OCI-LY7 (cell line): ENCODE measurements around the gene FCHO2. TPM values are rescaled to one million over a fixed set of nuclear protein-coding genes. Genes with fewer than 3 reads are reported as not detected.

Source experiments
- BruUV-seq: library from RNA; stranded (reverse); fragments of 400-500 nt; replicated peaks from 2 replicates; lab custom pipeline; 2021; lab: Mats Ljungman, UMichigan
- CTCF ChIA-PET: fragments of 300-600 bp; sonication (Branson Sonifier 250); formaldehyde crosslinking; loops from one replicate; lab custom pipeline; 2022; ENCODE audit warnings: antibody characterized with exemption; ENCODE audit not compliant: unreplicated experiment; lab: Charles Lee
- POLR2A ChIA-PET: fragments of 300-600 bp; sonication (Branson Sonifier 250); formaldehyde crosslinking; loops from one replicate; lab custom pipeline; 2022; ENCODE audit warnings: antibody characterized with exemption; lab: Charles Lee
- DNase-seq: peaks from one replicate; pipeline ENCODE4 v3.0.0-alpha.2; 2015; ENCODE audit warnings: low spot score
- H2AFZ ChIP-seq: fragments of 200-600 bp; sonication (generic), shearing (Covaris generic); 2 replicates; pipeline ENCODE4 v1.6.1; 2014; ENCODE audit warnings: mild to moderate bottlenecking, antibody characterized with exemption, low read length, moderate library complexity
- H3K27ac ChIP-seq: fragments of 200-600 bp; sonication (generic); 2 replicates; pipeline ENCODE4 v1.5.1; 2014; ENCODE audit warnings: mixed run types, low read depth, mild to moderate bottlenecking, moderate library complexity, low read length, inconsistent platforms; ENCODE audit not compliant: poor library complexity, severe bottlenecking
- H3K36me3 ChIP-seq: fragments of 200-600 bp; sonication (generic); 2 replicates; pipeline ENCODE4 v1.6.1; 2014; ENCODE audit warnings: mild to moderate bottlenecking, antibody characterized with exemption, low read length, moderate library complexity, mixed read lengths; ENCODE audit not compliant: insufficient read depth
- H3K4me1 ChIP-seq: fragments of 200-600 bp; sonication (generic); 2 replicates; pipeline ENCODE4 v1.5.1; 2014; ENCODE audit warnings: mild to moderate bottlenecking, low read length; ENCODE audit not compliant: insufficient read depth, poor library complexity, severe bottlenecking
- H3K4me2 ChIP-seq: fragments of 200-600 bp; sonication (generic); 2 replicates; pipeline ENCODE4 v1.6.1; 2014; ENCODE audit warnings: mild to moderate bottlenecking, low read length
- H3K4me3 ChIP-seq: fragments of 200-600 bp; sonication (generic); 2 replicates; pipeline ENCODE4 v1.5.1; 2014; ENCODE audit warnings: mild to moderate bottlenecking, low read depth, low read length; ENCODE audit not compliant: poor library complexity, severe bottlenecking
- H3K79me2 ChIP-seq: fragments of 200-600 bp; sonication (generic); 2 replicates; pipeline ENCODE4 v1.6.1; 2016; ENCODE audit warnings: low read depth, mild to moderate bottlenecking, low read length, moderate library complexity, mixed read lengths; ENCODE audit not compliant: insufficient read depth
- H3K9me2 ChIP-seq: fragments of 200-600 bp; sonication (generic); 2 replicates; pipeline ENCODE4 v1.6.1; 2016; ENCODE audit warnings: mild to moderate bottlenecking, low read length, mixed read lengths; ENCODE audit not compliant: insufficient read depth
- H3K9me3 ChIP-seq: fragments of 200-600 bp; sonication (generic); 2 replicates; pipeline ENCODE4 v1.6.1; 2014; ENCODE audit warnings: mild to moderate bottlenecking, mixed run types, low read length, mixed read lengths
- H4K20me1 ChIP-seq: fragments of 200-600 bp; sonication (generic); 2 replicates; pipeline ENCODE4 v1.6.1; 2014; ENCODE audit warnings: mild to moderate bottlenecking, antibody characterized with exemption, low read length, moderate library complexity, mixed read lengths; ENCODE audit not compliant: insufficient read depth
- CTCF ChIP-seq: fragments of 200-600 bp; sonication (generic); conservative IDR thresholded peaks from 2 replicates; pipeline ENCODE4 v1.5.1; 2014; ENCODE audit warnings: mild to moderate bottlenecking, antibody characterized with exemption, low read length, moderate library complexity, mixed read lengths
- EZH2phosphoT487 ChIP-seq: fragments of 200-600 bp; sonication (generic); IDR thresholded peaks from 2 replicates; pipeline ENCODE4 v1.6.1; 2018; ENCODE audit warnings: low read depth, borderline replicate concordance, mild to moderate bottlenecking, mixed run types, antibody characterized with exemption, low read length, moderate library complexity, mixed read lengths
- intact Hi-C: fragments of 100-400 bp; cut with micrococcal nuclease; formaldehyde crosslinking; loops from one replicate; pipeline ENCODE4 v1.10.0; 2022; ENCODE audit not compliant: unreplicated experiment
- total RNA-seq, 2 experiments: library from RNA; depleted of rRNA in 1 of 2; stranded (reverse); fragments of >200 nt in 1 of 2; shearing (Covaris generic) in 1 of 2; gene quantifications; 2 replicates each; pipeline ENCODE4 v1.2.3, GENCODE V29; 2014 to 2022

FCHO2 gene
- total RNA-seq, 2 experiments from 2014 or later = 7.2 to 7.8 TPM

- BruUV-seq = no TSS peak
- H3K4me1 ChIP-seq = no peaks in the 10 kb centered on the region
- TF ChIP-seq EZH2phosphoT487 = no peak
- no peak for TF ChIP-seq CTCF
Measured at GRCh38 chr5:73115399-73116051, 159.7 kb downstream of the FCHO2 start.

GRCh38 chr5:73116506-73116905 is 160.7 kb downstream of the FCHO2 start:
- H3K4me1 ChIP-seq = no peaks in the 10 kb centered on the region
- intact Hi-C loops = no loop called here

More at GRCh38 chr5:73115399-73116051, 159.7 kb downstream of the FCHO2 start:
- intact Hi-C loops = no loop called here
- Histone ChIP-seq H3K36me3 (no peaks in the 10 kb centered on the region), H3K4me3 (no peak overlapping the region), H3K9me3 (no peaks in the 10 kb centered on the region), H3K9me2 (no peaks in the 10 kb centered on the region), H3K4me2 (no peak overlapping the region), H2AFZ (no peak overlapping the region), H4K20me1 (no peaks in the 10 kb centered on the region), H3K27ac (no peak overlapping the region), H3K79me2 (no peaks in the 10 kb centered on the region)
- CTCF ChIA-PET = no interaction called here
- POLR2A ChIA-PET = no interaction called here
- no peak for DNase-seq

More at GRCh38 chr5:73116506-73116905, 160.7 kb downstream of the FCHO2 start:
- H4K20me1 ChIP-seq = no peaks in the 10 kb centered on the region
- H3K4me2 ChIP-seq = no peak overlapping the region
- H3K36me3 ChIP-seq = no peaks in the 10 kb centered on the region
- H3K4me3 ChIP-seq = no peak overlapping the region
- CTCF ChIA-PET = no interaction called here
- no peaks in the 10 kb centered on the region for H3K9me3 ChIP-seq
- no peak overlapping the region for H3K27ac ChIP-seq
- no peak for TF ChIP-seq CTCF
- no peak for TF ChIP-seq EZH2phosphoT487
- no peaks in the 10 kb centered on the region for H3K9me2 ChIP-seq
- POLR2A ChIA-PET = no interaction called here
- DNase-seq = no peak
- no peak overlapping the region for H2AFZ ChIP-seq
- BruUV-seq = no TSS peak
- no peaks in the 10 kb centered on the region for H3K79me2 ChIP-seq
